ENCODE measurements around the gene CLCN6.

Gene CLCN6

GRCh38 chr1:11880911-11881748 lies 75.1 kb downstream of the CLCN6 start:
- Histone ChIP-seq H3K36me3 (ENCODE audit: control insufficient read depth in 2 of 2, insufficient read depth in 1 of 2, low read length in 2 of 2) (no peaks in the 10 kb centered on the region), H3K4me1 (ENCODE audit: control insufficient read depth, insufficient read depth, low read length) (no peaks in the 10 kb centered on the region), H3K4me3 (ENCODE audit: low read depth, low read length) (no peak overlapping the region), H3K27ac (ENCODE audit: extremely low read depth, low read depth, low read length) (no peak overlapping the region), H3K9me3 (ENCODE audit: control insufficient read depth, insufficient read depth, low read depth, low read length) (no peaks in the 10 kb centered on the region)
- ChIA-PET CTCF (interaction anchor here (1.5 kb wide), 1 partner anchor 13 kb away, joined by 7 read pairs; no protein-coding TSS in a partner anchor), POLR2A (interaction anchor here (1.9 kb wide), 1 partner anchor 28 kb away, joined by 8 read pairs; no protein-coding TSS in a partner anchor)
- TF ChIP-seq, protein P1, sequence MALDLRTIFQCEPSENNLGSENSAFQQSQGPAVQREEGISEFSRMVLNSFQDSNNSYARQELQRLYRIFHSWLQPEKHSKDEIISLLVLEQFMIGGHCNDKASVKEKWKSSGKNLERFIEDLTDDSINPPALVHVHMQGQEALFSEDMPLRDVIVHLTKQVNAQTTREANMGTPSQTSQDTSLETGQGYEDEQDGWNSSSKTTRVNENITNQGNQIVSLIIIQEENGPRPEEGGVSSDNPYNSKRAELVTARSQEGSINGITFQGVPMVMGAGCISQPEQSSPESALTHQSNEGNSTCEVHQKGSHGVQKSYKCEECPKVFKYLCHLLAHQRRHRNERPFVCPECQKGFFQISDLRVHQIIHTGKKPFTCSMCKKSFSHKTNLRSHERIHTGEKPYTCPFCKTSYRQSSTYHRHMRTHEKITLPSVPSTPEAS (tag by site-specific recombination; IDR thresholded peaks at IDR 0.05): no peak
- TF ChIP-seq ZNF426 (tag by site-specific recombination; IDR thresholded peaks at IDR 0.05) (no peak), ZNF280D (tag by site-specific recombination; IDR thresholded peaks at IDR 0.05) (no peak), HOXC10 (CRISPR knock-in tag; IDR thresholded peaks at IDR 0.05) (no peak), ZBTB7A (tag by site-specific recombination; IDR thresholded peaks at IDR 0.05; ENCODE audit: low read depth) (no peak), HOXA7 (CRISPR knock-in tag; IDR thresholded peaks at IDR 0.05; ENCODE audit: borderline replicate concordance) (no peak), ZNF2 (tag by site-specific recombination; IDR thresholded peaks at IDR 0.05) (no peak), ZNF791 (tag by site-specific recombination; IDR thresholded peaks at IDR 0.05) (no peak), ZBTB1 (tag by site-specific recombination; IDR thresholded peaks at IDR 0.05) (no peak)
- TF ChIP-seq, protein P2, sequence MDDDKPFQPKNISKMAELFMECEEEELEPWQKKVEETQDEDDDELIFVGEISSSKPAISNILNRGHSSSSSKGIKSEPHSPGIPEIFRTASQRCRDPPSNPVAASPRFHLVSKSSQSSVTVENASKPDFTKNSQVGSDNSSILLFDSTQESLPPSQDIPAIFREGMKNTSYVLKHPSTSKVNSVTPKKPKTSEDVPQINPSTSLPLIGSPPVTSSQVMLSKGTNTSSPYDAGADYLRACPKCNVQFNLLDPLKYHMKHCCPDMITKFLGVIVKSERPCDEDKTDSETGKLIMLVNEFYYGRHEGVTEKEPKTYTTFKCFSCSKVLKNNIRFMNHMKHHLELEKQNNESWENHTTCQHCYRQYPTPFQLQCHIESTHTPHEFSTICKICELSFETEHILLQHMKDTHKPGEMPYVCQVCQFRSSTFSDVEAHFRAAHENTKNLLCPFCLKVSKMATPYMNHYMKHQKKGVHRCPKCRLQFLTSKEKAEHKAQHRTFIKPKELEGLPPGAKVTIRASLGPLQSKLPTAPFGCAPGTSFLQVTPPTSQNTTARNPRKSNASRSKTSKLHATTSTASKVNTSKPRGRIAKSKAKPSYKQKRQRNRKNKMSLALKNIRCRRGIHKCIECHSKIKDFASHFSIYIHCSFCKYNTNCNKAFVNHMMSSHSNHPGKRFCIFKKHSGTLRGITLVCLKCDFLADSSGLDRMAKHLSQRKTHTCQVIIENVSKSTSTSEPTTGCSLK (tag by site-specific recombination; IDR thresholded peaks at IDR 0.05): no peak
- TF ChIP-seq, protein P3, sequence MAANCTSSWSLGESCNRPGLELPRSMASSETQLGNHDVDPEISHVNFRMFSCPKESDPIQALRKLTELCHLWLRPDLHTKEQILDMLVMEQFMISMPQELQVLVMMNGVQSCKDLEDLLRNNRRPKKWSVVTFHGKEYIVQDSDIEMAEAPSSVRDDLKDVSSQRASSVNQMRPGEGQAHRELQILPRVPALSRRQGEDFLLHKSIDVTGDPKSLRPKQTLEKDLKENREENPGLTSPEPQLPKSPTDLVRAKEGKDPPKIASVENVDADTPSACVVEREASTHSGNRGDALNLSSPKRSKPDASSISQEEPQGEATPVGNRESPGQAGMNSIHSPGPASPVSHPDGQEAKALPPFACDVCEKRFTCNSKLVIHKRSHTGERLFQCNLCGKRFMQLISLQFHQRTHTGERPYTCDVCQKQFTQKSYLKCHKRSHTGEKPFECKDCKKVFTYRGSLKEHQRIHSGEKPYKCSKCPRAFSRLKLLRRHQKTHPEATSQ (tag by site-specific recombination; IDR thresholded peaks at IDR 0.05): no peak
- TF ChIP-seq, protein P4, sequence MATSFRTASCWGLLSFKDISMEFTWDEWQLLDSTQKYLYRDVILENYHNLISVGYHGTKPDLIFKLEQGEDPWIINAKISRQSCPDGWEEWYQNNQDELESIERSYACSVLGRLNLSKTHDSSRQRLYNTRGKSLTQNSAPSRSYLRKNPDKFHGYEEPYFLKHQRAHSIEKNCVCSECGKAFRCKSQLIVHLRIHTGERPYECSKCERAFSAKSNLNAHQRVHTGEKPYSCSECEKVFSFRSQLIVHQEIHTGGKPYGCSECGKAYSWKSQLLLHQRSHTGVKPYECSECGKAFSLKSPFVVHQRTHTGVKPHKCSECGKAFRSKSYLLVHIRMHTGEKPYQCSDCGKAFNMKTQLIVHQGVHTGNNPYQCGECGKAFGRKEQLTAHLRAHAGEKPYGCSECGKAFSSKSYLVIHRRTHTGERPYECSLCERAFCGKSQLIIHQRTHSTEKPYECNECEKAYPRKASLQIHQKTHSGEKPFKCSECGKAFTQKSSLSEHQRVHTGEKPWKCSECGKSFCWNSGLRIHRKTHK (tag by site-specific recombination; IDR thresholded peaks at IDR 0.05): no peak

DNA sequence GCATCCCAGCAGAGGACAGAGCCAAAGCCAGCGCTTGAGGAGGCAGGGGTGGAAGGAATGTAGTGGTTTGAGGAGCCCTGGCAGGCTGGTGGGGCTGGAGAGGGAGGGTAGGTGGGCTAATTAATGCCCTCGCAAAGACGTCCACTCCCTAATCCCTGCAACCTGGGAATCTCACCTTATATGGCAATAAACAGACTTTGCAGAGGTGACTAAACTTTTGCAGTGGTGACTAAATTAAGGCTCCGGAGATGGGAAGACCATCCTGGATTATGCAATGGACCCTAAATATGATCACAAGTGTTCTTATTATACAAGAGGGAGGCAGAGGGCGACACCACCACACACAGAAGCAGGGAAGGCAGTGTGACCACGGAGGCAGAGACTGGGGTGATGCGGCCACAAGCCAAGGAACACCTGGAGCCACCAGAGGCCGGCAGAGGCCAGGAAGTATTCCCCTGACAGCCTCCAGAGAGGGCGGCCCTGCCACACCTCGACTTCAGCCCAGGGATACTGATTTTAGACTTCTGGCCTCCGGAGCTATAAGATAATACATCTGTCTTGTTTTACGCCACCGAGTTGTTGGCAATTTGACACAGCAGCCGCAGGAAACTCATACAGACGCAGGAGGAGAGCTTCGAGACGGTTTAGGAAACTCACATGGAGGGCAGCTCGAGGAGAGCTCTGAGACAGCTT lies 75.9 kb downstream of the CLCN6 start:
- CTCF ChIA-PET: interaction anchor here (1.0 to 1.5 kb wide), 3 partner anchors 11 to 36 kb away, joined by 4 to 9 read pairs (median 7); no protein-coding TSS in a partner anchor
- TF ChIP-seq KLF17 (tag by site-specific recombination; IDR thresholded peaks at IDR 0.05) (0 out of 2 replicates have a peak, but pooled peaks have one; percentile 13), ZNF560 (tag by site-specific recombination; IDR thresholded peaks at IDR 0.05; ENCODE audit: borderline replicate concordance) (no peak)
- POLR2A ChIA-PET: interaction anchor here (1.9 kb wide), 1 partner anchor 27 kb away, joined by 8 read pairs; no protein-coding TSS in a partner anchor

More for the DNA sequence above, 75.9 kb downstream of the CLCN6 start:
- Histone ChIP-seq H3K4me3 (ENCODE audit: low read depth, low read length) (no peak overlapping the region), H3K9me3 (ENCODE audit: control insufficient read depth, insufficient read depth, low read depth, low read length) (no peaks in the 10 kb centered on the region), H3K27ac (ENCODE audit: extremely low read depth, low read depth, low read length) (no peak overlapping the region), H3K36me3 (ENCODE audit: control insufficient read depth in 2 of 2, insufficient read depth in 1 of 2, low read length in 2 of 2) (no peaks in the 10 kb centered on the region), H3K4me1 (ENCODE audit: control insufficient read depth, insufficient read depth, low read length) (no peaks in the 10 kb centered on the region)

All from HEK293 (cell line).